NCI-H446 treated with DMSO at 0.1 percent for 48 hours (cell line): ENCODE data around the gene CLCN6.
"Not testable (repeated sequence)": the region's sequence is repeated elsewhere in the genome, so short reads cannot be mapped to it uniquely, and the experiment has no call there.

Experiments used
- DNase-seq: peaks from one replicate; lab custom pipeline; 2025; lab: John Stamatoyannopoulos, UW

Gene CLCN6

DNA sequence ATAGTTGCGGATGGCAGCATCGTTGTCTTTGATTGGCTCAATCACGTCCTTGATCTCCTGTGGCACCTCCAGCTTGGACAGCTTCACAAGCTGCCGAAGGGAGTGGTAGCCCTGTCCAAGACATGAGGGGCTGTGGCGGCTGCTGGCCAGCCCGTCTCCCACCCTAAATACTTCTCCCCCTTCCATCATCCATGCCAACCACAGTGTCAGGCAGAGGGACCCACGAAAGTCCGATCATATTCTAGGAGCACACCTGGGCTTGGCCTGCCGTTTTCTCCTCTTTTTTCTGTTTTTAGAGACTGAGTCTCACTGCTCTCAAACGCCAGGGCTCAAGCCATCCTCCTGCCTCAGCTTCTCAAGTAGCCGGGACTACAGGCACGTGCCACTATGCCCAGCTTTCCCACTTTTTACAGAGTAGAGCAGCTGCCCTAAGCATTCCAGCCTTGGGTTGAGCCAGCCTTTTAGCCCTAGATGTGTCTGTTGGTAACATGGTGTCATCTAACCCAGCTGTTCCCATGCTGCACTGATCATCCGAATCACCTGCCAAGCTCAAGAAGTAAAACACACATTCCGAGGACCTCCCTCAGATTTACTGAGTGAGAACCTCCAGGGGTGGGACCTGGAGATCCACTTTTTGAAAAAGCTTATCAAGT is 10.6 kb upstream of the CLCN6 start:
- no peak for DNase-seq

DNA sequence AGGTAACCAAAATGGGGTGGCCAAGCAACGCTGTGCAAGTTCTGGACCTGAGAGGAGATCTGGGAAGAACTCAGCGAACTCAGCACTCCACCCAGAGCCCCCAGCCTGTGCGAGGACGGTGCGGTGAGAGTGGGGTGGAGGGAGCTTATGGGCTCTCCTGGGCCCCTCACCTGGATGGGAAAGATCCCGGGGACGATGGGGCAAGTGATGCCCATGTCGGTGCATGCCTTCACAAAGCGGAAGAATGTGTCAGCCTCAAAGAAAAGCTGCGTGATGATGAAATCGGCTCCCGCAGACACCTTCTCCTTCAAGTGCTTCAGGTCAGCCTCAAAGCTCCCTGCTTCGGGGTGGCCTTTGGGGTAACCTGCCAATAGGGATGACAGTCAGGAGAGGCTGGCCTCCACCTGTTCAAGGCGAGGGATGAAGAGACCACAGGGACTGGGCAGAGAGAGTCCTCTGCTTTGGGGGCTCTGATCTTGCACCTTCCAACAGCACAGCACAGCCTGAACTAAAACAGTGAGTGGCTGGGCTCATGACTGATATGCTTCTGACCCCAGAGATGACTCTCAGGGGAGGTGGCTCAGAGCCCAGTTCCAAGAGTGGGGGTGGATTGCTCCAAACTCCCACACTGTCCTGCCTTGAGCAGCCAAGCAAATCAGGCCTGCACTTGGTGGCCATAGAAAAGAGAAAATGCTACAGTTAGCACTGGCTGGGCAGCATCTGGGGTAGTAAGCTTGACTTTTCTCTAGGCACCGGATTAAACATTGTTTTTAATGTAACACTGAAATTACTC is 9.8 kb upstream of the CLCN6 start:
- no peak for DNase-seq

DNA sequence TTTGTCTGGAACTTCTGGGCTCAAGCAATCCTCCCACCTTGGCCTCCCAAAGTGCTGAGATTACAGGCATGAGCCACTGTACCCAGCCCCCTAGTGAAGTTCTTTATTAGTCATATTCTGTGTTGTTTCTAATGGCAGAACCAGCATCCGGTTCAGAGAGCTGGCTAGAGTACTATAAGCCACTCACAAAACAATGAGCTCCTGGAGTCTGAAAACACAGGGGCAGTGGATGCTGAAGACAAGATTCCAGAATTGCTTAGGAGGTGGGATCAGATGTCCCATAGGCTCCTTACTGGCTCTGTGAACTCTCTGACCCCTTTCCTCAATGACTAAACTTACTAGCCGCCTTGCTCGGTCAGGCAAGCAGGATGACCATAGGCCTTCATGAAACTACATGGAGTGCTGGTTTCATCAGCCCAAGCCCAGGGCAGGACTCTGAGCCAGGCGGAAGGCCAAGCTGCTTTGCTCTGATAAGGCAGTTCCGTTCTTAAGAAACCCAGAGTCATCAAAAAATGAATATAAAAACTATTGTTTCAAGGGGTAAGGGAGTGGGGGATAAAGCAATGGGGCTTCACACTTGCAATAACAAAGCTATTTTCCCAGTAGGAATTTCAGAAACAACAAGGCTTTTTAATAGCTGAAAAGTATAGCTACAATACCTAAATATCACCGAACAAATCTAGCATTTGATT is 8.3 kb upstream of the CLCN6 start:
- DNase-seq: no peak

DNA sequence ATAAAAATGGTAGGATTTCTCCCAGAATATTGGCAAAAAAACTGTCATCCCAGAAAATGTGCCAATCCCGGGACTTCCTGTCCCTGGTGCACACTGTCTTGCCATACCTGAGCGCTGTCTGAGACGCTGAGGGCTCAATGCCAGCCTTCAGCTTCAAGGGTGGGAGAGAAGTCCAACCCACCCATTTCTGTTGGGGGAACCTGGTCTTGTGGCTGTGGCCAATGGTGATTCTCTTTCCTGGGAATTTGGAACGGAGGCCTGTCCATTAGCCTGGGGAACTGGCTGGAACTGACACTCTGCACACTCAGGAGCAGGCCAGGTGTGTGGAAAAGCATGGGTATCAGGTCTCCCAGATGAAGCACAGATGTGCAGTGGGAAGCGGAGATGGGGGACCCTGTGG is 6.9 kb upstream of the CLCN6 start:
- DNase-seq: no peak

DNA sequence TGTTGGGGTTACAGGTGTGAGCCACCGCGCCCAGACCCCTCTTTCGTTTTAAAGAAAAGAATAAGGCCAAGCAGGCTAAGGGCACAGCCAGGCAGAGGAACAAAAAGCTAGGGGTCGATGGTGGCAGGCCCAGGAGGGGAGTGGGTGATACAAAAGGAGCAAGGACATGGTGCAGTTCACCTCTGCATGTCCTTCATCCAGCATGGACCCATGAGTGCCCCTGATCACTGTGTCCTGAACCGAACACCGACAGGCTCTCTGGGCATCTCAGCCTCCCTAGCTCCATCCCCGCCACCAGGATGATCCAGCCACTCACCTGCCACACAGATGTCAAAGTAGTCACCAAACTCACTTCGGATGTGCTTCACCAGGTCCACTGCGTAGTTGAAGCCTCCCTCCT is 6.1 kb upstream of the CLCN6 start:
- no peak for DNase-seq

DNA sequence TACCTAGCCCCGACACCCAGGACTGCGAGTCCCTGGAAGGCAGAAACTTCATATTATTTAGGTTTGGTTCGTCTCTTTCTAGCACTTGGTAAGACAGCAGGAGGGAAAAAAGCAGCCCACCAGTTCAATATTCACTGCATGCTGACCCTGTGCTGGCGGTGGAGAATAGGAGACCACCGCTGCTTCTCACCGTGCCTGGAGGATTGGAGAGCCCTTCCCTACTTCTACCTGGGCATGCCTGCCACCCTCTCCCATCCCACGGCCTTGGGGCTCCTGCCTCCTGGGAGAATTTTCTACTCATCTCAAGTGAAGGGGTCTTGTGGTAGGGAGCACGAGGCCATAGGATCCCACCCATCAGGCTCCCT is 5.6 kb upstream of the CLCN6 start:
- no peak for DNase-seq

DNA sequence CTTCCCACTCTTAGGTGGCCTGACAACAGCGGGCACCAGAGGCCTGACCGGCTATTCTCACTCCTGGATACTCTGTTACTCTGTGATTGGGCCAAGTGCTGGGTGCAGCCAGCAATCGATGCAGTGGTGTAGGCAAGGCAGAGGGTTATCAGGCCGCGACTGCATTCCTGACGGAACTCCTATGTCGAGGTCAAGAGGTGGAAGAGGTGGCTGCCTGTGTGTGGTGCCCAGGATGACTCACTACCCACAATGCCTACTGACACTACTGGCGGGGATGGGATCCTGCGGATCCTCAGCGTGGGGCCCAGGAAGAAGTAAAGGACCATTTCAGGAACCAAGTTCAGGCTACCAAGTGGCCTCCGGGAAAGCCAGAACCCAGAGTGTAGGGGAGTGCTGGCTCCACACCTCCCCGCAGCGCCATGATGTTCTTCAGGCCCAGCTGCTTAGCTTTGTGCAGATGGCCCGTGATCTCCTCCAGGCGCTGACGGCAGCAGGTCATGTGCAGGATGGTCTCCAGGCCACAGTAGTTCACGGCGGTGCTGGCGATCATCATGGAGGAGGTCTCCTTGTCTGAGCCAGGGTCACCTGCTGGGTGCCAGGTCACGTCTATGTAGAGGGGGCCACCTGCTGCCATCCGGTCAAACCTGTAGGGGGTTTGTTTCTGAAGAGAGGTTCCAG is 5.1 kb upstream of the CLCN6 start:
- DNase-seq: no peak

DNA sequence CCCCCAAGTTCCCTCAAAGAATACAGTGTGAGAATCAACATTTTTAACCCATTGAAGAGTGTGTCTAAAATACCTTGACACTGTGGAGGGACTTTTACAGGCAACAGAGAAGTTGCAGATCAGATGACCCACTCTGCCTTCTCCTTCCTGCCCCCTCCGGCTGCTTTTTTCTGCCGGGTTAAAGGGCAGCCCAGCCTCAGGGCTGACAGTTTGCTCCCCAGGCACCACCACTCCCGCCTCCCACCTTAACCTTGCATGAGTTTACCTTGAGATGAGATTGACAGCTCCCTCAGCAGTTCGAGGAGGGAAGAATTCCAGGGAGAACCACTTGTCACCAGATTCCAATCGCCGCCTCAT is 3.4 kb upstream of the CLCN6 start:
- no peak for DNase-seq

DNA sequence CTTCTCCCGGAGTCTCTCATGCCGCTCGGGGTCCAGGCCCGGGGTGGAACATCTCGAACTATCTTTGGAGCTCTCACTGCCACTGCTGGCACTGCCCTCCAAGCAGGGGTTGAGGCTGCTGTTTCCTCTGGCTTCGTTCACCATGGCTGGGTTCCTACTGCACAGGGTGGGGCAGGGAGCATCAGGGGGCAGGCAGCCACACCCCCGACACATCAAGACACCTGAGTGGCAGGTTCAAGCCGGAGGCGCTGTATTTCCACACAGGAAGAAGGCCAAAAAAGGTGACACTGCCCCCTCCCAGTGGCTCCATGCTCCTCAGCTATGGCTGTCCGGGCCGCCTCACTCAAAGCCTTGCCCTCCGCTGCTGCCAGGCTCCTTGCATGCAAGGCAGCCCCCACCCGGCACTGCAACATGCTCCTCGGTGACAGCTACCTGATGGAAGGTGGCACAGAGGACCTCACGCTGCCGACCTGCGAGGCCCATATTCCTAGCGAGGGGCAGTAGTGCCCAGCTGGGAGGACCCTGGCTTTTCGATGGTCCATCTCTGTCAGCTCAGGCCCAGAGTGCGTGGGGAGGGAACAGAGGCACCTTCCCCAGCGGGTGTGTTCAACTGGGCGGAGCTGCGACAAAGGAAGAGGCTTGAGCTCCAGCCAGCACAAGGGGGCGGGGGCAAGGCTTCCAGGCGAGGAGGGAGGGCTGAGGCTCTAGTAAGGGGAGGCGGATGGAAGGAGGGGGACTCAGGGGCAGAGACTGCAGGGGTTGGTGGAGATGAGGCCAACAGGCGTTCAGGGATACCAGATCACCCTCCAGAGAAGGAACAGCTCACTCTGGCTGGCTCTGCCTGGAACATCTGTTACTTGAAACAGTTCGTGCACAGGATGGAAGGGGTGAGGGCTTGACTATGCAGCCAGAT is 2.8 kb upstream of the CLCN6 start:
- DNase-seq: peak; percentile 88

DNA sequence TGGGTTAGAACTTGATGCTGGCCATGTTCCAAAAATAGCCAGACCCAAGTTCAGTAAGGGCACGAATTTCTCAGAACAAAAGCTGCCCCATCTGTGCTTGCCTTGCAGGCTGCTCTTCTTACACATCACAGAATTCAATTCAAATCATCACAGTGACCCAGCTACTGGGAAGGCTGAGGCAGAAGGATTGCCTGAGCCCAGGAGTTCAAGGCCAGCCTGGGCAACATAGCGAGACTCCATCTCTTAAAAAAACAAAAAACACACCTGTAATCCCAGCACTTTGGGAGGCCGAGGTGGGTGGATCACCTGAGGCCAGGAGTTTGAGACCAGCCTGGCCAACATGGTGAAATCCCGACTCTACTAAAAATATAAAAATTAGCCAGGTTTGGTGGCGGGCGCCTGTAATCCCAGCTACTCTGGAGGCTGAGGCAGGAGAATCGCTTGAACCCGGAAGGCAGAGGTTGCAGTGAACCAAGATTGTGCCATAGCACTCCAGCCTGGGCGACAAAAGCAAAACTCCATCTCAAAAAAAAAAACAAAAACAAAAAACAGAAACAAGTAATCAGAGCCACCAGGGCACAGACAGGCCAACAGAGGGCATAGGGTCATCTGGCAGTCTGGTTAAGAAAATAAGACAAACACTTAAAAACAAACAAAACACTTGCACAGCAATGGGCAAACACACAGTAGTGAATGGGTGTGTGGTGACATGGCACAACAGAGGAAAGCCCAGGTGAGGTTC is 1.9 kb upstream of the CLCN6 start:
- not testable (repeated sequence) for DNase-seq

DNA sequence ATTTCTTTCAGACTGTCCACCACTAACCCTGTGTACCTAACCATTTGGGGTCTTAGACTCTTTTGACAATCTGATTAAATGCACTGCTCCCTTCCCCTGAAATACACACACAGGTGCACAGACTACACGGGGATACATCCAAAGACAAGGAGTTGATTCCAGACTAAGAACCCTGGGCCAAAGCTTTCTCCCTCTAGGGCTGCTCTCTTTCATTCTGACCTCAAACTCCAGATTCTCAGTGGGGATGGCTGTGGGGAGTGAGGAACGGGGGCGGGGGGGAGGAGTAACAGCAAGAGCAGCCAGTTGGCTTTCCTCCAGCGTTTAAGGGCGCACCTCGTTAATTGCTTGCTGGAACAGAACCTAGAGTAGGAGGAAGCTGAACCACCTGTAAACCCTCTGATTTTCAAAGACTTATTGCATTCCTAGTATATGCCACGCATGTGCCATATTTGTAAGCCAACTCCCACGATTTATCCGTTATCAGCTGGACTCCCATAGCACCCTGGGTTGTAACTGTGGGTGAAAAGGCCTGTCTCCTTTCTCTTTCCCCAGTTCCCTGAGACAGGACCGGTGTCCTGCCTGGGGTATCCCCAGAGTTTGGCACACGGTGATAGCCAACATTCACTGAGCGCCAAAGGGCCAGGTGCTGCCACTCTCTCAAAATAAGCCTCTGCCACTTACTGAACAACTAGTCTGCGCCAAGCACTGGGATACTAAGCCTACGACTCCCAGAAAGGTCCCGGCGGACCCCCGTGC is 1.1 kb upstream of the CLCN6 start:
- peak; percentile 29 for DNase-seq

DNA sequence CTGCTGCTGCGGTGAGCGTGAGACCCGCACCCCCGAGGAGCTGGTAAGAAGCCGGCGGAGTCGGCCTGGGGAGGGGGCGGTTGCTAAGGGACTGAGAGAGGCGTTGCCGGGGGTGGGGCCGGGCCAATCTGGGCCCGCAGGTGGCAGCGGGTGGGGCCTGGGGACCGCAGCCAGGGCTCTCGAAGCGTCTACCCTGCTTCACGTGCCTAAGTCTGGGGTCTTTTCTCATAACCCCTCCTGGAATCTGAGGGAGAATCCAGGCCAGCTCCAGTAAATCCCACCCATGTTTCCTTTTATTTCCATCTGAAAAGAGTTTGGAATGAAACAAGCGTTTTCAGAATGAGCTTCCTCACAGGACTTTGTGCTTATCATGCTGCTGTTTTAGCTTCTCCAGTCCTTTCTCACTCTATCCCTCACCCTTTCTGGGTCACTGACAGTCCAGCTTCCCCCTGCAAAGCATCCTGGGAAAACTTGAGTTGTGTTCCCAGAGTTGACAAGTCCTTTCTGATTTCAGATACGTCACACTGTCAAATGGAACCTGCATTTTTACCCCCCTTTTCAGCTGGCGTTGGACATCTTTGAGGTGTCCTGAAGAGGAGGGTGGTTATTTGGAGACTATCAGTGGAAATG is 431 bp downstream of the CLCN6 start:
- no peak for DNase-seq

DNA sequence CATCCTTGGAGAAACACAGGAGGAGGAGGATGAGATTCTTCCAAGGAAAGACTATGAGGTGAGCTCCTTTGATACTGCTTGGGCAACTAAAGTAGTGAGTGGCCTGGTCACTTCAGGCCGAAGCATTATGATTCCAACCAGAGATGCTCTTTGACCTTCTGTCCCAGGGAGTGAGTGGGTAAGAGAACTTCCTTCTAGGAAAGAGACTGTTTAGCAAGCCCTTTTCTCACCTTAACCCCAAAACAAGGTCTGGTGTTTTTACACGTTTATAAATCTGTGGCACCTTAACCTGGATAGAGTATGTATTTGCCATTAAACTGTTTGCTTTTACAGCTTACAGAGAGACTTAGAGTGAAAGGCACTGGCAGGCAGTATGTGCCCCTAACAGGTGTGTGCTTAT is 1.1 kb downstream of the CLCN6 start:
- no peak for DNase-seq

DNA sequence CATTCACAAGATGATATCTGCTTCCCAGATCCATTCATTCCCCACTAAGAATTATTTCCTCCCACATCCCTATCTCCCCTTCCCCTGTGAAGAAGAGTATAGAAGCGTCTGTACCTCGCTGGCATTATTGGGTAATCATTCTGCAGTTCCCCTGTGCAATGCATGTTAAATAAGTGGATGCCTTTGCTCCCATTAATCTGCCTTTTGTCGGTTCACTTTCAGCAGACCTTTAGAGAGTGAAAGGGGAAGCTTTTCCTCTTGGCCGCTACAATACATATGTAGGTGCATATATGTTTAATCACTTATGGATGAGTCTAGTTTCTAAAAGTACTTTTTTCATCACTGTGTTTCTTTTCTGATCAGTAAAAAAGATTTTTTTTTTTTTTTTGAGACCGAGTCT is 7.0 kb downstream of the CLCN6 start:
- DNase-seq: no peak

DNA sequence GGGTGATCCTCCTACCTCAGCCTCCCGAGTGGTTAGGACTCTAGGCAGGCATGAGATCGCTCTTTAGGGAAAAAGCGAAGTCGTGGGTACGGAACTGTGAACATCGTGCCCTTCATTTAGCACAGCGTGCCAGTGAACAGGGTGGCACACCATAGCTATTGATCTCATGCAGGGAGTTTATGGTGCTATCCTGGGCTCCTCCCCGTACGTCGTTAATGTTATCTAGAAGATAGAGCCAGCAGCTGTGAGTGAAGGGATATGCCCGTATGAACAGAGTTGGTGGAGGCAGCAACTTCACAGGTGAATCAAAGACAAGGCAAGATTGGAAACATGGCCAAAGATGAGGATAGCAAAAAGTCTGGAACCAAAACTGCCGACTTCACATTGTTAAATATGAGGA is 11.2 kb downstream of the CLCN6 start:
- DNase-seq: no peak

DNA sequence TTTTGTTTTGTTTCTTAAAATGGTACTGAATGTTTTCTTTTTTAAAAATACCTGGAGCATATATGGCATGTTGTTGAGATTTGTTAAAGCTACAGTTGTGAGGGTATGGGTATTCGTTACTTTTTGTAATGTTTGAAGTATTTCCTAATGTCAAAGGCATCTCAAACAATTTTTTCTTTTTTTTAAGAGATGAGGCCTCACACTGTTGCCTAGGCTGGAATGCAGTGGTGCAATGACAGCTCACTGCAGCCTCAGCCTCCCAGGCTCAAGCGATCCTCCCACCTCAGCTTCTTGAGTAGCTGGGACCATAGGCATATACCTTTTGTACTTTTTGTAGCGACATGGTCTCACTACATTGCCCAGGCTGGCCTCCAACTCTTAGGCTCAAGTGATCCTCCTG is 16.1 kb downstream of the CLCN6 start:
- DNase-seq: no peak

DNA sequence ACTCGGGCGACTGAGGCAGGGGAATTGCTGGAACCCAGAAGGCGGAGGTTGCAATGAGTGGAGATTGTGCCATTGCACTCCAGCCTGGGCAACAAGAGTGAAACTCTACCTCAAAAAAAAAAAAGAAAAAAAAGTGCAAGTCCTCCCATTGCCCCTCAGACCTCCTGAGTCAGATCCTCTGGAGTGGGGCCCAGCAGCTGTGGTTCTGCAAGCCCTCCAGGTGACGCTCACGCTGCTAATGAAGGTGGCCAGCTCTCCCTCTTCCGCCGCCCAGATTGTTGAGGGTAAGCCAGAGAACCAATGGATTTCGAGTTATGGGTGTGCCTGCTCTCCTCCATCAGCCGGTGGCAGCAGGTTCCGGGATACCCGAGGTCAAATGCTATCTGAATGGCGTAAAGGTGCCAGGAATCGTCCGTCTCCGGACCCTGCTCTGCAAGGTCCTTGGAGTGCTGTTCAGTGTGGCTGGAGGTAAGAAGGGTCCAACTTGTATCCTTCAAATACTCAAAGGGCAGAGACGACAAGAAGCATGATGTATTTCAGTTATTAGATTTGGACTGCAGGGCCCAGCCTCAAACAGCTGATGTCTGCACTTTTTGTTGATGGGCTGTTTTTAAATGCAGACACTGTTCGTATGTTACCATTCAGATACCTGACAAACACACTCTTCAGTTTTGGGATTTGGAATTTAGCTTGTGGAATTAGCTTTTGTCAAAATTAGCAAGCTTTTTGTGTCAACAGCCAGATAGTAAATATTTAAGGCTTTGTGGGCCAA is 17.6 kb downstream of the CLCN6 start:
- no peak for DNase-seq

DNA sequence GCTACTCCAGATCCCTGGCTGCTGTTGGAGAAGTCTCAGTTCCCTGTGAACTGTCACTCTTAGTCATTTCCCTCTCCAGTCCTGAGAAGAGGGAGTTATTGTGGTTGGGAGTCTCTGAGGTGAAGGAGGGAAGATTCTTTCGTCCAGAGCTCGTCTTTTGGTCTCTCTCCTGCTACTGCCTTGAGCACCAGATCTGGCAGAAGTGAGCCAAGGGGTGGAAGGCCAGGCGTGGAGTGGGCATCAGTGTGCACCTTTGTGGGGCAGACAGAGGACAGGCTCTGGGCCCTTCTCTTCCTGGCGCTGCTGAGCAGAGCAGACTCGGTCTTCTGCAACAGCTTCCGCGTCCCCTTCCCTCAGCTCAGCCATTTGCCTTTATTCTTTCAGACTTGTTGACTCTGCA is 19.1 kb downstream of the CLCN6 start:
- DNase-seq: no peak

DNA sequence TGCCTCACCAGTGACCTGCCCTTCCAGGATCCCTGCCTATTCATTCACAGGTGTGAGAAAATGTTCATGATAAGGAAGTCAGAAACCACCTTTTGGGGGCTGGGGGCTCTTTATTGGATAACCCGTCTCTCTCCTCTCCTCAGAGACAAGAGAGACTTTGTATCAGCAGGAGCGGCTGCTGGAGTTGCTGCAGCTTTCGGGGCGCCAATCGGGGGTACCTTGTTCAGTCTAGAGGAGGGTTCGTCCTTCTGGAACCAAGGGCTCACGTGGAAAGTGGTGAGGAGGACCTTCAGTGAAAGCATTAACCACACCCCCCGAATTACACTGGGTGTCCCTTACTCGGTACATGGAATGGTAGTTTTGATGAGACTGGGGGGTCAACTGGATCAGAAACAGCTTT is 21.0 kb downstream of the CLCN6 start:
- DNase-seq: no peak
